ENCODE data around the gene SSBP3.
"Not testable (repeated sequence)": the region's sequence is repeated elsewhere in the genome, so short reads cannot be mapped to it uniquely, and the experiment has no call there.

SSBP3 gene

DNA sequence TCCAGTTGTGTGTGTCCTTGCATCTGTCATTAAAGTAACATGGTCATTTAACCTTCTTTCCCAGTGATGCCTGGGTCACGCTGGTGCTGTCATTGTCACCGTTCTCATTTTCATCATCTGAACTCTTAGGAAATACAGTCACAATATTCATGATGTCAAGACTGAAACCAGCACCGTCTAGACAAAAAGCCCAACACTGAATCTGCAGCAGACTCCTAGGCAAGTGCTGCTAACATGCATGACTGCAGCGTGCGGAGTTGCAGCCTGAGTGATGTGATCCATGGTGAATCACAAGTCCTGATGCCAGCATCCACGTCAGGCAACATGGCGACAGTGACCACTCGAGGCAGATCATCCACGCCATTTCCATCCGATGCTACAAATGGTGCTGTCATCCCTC, 168.6 kb downstream of the SSBP3 start:
- H3K36me3 ChIP-seq (ENCODE audit: control insufficient read depth, insufficient read depth, low read length), result peaks cover 19% of the 10 kb centered on the region
- no peaks in the 10 kb centered on the region for H3K27me3 ChIP-seq (ENCODE audit: control insufficient read depth, insufficient read depth, low read length)
- H3K4me3 ChIP-seq (ENCODE audit: low read length), result no peak overlapping the region
- H3K27ac ChIP-seq (ENCODE audit: low read depth, low read length), result no peak overlapping the region
- no peak overlapping the region for H3K9ac ChIP-seq (ENCODE audit: low read length)
- H3K4me1 ChIP-seq (ENCODE audit: control insufficient read depth, insufficient read depth, low read length), result no peaks in the 10 kb centered on the region

DNA sequence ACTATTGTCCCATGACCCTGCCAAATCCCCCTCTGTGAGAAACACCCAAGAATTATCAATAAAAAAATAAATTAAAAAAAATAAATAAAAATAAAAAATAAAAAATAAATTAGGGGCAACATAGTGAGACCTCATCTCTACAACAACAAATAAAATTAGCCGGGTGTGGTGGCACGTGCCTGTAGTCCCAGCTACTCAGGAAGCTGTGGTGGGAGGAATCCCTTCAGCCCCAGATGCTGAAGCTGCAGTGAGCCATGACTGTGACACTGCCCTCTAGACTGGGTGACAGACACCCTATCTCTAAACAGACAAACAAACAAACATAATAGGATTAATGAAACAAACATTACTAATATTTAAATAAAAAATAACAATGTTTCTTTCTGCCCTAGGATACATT, 171.9 kb downstream of the SSBP3 start:
- Histone ChIP-seq H3K27ac (ENCODE audit: low read depth, low read length) (no peak overlapping the region), H3K4me1 (ENCODE audit: control insufficient read depth, insufficient read depth, low read length) (peaks cover 1% of the 10 kb centered on the region), H3K27me3 (ENCODE audit: control insufficient read depth, insufficient read depth, low read length) (no peaks in the 10 kb centered on the region), H3K9ac (ENCODE audit: low read length) (no peak overlapping the region), H3K4me3 (ENCODE audit: low read length) (no peak overlapping the region), H3K36me3 (ENCODE audit: control insufficient read depth, insufficient read depth, low read length) (peaks cover 19% of the 10 kb centered on the region)

DNA sequence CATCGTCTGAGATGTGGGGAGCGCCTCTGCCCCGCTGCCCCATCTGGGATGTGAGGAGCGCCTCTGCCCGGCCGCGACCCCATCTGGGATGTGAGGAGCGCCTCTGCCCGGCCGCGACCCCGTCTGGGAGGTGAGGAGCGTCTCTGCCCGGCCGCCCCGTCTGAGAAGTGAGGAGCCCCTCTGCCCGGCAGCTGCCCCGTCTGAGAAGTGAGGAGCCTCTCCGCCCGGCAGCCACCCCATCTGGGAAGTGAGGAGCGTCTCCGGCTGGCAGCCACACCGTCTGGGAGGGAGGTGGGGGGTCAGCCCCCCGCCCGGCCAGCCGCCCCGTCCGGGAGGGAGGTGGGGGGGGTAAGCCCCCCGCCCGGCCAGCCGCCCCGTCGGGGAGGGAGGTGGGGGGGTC, 173.0 kb downstream of the SSBP3 start:
- not testable (repeated sequence) for H3K27me3 ChIP-seq (ENCODE audit: control insufficient read depth, insufficient read depth, low read length); H3K27ac ChIP-seq (ENCODE audit: low read depth, low read length); H3K9ac ChIP-seq (ENCODE audit: low read length); H3K4me3 ChIP-seq (ENCODE audit: low read length); H3K4me1 ChIP-seq (ENCODE audit: control insufficient read depth, insufficient read depth, low read length)
- H3K36me3 ChIP-seq (ENCODE audit: control insufficient read depth, insufficient read depth, low read length), result peaks cover 16% of the 10 kb centered on the region

DNA sequence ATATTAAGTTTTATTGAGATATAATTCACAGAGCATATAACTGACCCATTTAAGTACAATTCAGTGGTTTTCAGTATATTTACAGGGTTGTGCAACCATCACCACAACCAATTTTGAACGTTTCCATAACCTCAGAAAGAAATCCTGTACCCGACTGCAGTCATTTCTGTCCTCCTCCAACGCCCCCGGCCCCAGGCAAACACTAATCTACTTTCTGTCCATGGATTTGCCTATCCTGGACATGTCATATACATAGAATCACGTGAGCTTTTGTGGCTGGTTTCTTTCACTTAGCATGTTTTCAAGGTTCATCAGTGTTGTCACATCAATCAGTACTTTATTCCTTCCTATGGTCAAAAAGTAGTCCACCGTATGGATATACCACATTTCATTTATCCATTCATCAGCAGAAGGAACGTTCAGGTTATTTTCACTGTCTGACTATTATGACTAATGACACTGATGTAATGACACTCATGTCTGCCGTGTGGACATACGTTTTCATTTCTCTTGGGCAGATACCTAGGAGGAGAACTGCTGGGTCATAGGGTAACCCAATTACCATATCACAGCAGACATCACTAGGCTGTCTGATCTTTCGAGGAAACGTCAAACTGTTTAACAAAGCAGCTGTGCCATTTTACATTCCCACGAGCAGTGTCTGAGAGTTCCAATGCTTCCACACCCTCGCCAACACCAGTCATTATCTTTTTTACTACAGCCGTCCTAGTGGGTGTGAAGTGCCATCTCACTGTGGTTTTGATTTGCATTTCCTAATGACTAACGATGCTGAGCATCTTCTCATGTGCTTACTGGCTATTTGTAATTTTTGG, 175.5 kb downstream of the SSBP3 start:
- Histone ChIP-seq H3K9ac (ENCODE audit: low read length) (no peak overlapping the region), H3K4me3 (ENCODE audit: low read length) (no peak overlapping the region), H3K4me1 (ENCODE audit: control insufficient read depth, insufficient read depth, low read length) (peaks cover 9% of the 10 kb centered on the region), H3K27ac (ENCODE audit: low read depth, low read length) (no peak overlapping the region), H3K27me3 (ENCODE audit: control insufficient read depth, insufficient read depth, low read length) (no peaks in the 10 kb centered on the region), H3K36me3 (ENCODE audit: control insufficient read depth, insufficient read depth, low read length) (no peaks in the 10 kb centered on the region)

DNA sequence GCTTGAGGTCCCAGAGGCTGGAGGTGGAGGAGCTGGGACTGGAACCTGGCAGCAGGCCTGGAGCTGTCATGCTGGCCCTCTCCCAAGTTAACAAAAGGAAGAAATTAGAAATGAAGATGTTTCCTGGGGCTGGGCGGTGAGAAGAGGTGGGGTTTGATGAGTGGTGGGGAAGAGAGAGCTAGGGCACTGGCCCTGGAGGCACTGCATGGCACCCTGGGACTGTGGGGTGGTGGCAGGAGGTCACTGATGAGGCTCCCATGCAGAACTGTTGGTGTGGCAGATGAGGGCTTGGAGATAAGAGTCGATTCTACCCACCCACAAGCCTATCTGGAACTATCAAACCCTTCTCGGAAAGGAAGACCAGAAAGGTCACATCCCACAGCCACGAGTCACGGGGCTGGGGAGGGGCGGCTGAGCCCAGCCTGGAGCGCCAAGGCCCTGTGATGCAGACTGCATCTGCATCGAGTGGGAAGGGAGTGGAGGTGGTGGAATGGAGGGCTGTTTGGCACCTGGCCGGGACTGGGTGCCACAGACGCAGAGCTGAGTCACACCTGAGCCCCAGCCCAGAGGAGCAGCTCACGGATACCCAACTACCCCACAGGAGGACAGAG, 176.8 kb downstream of the SSBP3 start:
- peaks cover 9% of the 10 kb centered on the region for H3K4me1 ChIP-seq (ENCODE audit: control insufficient read depth, insufficient read depth, low read length)
- H3K9ac ChIP-seq (ENCODE audit: low read length), result no peak overlapping the region
- no peak overlapping the region for H3K4me3 ChIP-seq (ENCODE audit: low read length)
- H3K27me3 ChIP-seq (ENCODE audit: control insufficient read depth, insufficient read depth, low read length), result no peaks in the 10 kb centered on the region
- H3K27ac ChIP-seq (ENCODE audit: low read depth, low read length), result no peak overlapping the region
- peaks cover 2% of the 10 kb centered on the region for H3K36me3 ChIP-seq (ENCODE audit: control insufficient read depth, insufficient read depth, low read length)

DNA sequence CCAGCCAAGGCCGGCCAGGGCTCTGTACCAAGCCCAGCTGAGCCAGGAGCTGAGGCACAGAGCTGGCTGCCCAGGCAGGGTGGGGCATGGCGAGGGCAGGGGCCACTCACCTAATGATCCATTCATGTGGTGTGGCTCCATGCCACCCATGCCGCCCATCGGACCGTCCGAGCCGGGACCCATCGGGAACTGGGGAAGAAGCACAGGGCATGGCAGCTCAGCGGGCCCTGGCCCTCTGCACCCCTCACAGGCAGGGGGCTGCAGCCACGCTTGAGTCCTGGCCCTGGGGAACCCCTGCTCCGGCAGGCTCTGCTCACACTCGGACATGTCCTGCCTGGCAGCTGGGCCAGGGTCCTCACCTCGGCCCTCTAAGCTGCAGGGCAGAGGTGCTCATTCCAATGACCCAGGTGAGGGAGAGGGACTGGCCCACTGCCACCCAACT, 177.5 kb downstream of the SSBP3 start:
- no peak overlapping the region for H3K9ac ChIP-seq (ENCODE audit: low read length)
- no peak overlapping the region for H3K27ac ChIP-seq (ENCODE audit: low read depth, low read length)
- H3K4me1 ChIP-seq (ENCODE audit: control insufficient read depth, insufficient read depth, low read length), result peaks cover 9% of the 10 kb centered on the region
- H3K36me3 ChIP-seq (ENCODE audit: control insufficient read depth, insufficient read depth, low read length), result peaks cover 2% of the 10 kb centered on the region
- no peaks in the 10 kb centered on the region for H3K27me3 ChIP-seq (ENCODE audit: control insufficient read depth, insufficient read depth, low read length)
- H3K4me3 ChIP-seq (ENCODE audit: low read length), result no peak overlapping the region

DNA sequence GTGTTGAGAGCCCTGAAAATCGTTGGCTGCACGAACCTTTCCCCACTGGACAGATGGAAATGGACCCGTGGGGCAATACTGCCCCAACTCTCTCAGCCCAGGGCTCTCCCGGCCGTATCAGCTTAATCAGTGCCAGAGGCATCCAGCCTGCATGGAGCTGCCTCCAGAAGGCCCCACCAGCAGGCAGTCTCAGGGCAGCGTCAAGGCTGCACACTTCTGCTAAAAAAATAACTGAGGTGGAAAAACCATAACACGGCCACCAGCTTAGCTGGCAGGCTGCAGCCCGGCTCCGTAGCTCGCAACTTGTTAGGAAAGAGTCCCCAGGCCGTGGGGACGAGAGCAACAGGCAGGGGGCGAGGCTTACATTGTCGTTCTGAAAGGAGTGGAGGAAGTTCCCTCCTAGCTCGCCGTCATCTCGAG, 178.3 kb downstream of the SSBP3 start:
- Histone ChIP-seq H3K36me3 (ENCODE audit: control insufficient read depth, insufficient read depth, low read length) (peaks cover 2% of the 10 kb centered on the region), H3K4me3 (ENCODE audit: low read length) (no peak overlapping the region), H3K27me3 (ENCODE audit: control insufficient read depth, insufficient read depth, low read length) (no peaks in the 10 kb centered on the region), H3K9ac (ENCODE audit: low read length) (no peak overlapping the region), H3K4me1 (ENCODE audit: control insufficient read depth, insufficient read depth, low read length) (peaks cover 9% of the 10 kb centered on the region), H3K27ac (ENCODE audit: low read depth, low read length) (no peak overlapping the region)

DNA sequence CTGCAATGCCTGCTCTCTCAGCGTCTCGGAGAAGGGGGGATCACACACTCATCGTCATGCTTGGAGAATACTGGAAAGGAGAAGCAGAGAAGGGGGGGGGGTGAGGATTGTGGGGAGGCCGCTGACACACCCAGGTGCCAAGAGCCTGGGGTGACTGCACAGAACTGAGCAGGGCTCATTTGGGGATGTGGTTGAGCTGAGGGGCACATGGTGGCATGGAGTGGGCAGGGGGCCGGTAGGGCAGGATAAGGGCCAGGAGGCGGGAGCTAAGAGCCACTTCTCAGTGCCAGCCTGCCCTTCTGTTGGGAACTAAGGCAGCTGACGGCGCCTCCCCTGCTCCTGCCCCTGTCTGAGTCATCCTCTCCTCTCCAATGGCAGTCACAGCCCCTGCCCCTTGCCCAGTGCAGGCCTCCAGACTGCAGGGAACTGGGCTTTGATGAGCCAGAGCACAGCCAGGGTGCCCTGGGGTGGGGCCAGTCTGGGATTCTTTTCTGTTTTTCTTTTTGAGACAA, 179.0 kb downstream of the SSBP3 start:
- Histone ChIP-seq H3K4me3 (ENCODE audit: low read length) (no peak overlapping the region), H3K9ac (ENCODE audit: low read length) (no peak overlapping the region), H3K27ac (ENCODE audit: low read depth, low read length) (no peak overlapping the region), H3K36me3 (ENCODE audit: control insufficient read depth, insufficient read depth, low read length) (peaks cover 2% of the 10 kb centered on the region), H3K27me3 (ENCODE audit: control insufficient read depth, insufficient read depth, low read length) (no peaks in the 10 kb centered on the region), H3K4me1 (ENCODE audit: control insufficient read depth, insufficient read depth, low read length) (peaks cover 9% of the 10 kb centered on the region)

DNA sequence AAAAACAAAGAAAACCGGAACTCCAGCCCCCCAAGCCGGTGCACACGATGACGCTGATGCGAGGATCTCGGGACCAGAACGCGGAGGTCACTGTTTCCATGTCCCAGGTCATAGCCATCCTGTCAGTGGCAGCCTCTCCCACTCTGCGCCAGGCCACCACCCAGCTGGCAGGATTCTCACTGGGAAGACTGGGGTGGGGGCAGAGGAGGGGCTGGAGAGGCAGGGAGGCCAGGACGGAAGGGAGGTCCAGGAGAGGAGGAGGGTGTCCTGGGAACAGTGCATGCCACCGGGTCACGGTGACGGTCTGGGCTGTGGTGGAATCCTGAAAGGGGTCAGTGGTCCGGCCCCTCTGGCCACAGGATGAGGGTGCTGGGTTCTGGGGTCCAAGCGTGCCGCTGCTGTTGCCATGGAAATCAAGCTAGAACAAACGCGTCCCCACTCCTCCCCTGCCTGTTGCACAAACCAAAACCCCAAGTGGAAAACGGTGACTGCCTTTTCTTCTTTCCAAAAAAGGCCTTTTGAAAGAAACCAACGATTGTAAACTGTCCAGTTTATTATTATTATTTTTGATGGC, 180.1 kb downstream of the SSBP3 start:
- no peak overlapping the region for H3K4me3 ChIP-seq (ENCODE audit: low read length)
- H3K27ac ChIP-seq (ENCODE audit: low read depth, low read length), result no peak overlapping the region
- H3K4me1 ChIP-seq (ENCODE audit: control insufficient read depth, insufficient read depth, low read length), result peaks cover 9% of the 10 kb centered on the region
- H3K27me3 ChIP-seq (ENCODE audit: control insufficient read depth, insufficient read depth, low read length), result no peaks in the 10 kb centered on the region
- no peak overlapping the region for H3K9ac ChIP-seq (ENCODE audit: low read length)
- H3K36me3 ChIP-seq (ENCODE audit: control insufficient read depth, insufficient read depth, low read length), result peaks cover 2% of the 10 kb centered on the region

DNA sequence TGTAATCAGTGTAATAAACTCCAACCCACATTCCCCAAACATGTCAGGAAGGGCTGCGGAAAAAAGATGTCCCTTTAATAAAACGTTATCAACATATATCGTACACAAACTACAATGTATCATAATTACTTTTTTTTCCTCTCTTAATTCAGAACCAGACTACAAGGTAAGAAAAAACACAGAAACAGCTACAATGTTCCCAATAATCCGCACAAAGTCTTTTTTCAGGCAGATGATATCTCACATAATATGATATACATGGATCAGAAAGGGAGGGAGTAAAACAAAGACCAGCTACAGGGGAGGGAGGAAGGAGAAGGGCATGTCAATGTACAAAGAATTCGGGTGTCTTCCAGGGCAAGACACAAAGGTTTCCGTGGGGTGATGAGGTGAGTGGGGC, 180.8 kb downstream of the SSBP3 start:
- H3K27me3 ChIP-seq (ENCODE audit: control insufficient read depth, insufficient read depth, low read length), result no peaks in the 10 kb centered on the region
- no peak overlapping the region for H3K4me3 ChIP-seq (ENCODE audit: low read length)
- no peak overlapping the region for H3K9ac ChIP-seq (ENCODE audit: low read length)
- no peak overlapping the region for H3K27ac ChIP-seq (ENCODE audit: low read depth, low read length)
- peaks cover 9% of the 10 kb centered on the region for H3K4me1 ChIP-seq (ENCODE audit: control insufficient read depth, insufficient read depth, low read length)
- peaks cover 2% of the 10 kb centered on the region for H3K36me3 ChIP-seq (ENCODE audit: control insufficient read depth, insufficient read depth, low read length)

DNA sequence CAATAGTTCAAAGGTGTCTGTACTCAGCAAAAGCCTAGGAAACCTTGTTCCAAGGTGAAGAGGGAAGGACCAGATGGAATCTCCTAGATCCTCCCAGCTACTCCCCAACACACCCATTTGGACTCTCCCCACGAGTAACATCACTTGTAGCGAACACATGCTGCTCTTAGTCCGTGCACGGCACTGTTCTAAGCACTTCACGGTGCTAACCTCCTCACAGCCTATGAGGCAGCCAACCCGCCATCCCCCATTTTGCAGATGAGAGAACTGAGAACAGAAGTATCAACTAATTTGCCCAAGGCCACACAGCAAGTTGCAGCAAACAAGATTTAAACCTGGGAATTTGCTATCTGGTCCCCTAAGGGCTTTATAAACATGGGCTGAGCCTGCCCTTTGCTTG, 182.0 kb downstream of the SSBP3 start:
- no peaks in the 10 kb centered on the region for H3K27me3 ChIP-seq (ENCODE audit: control insufficient read depth, insufficient read depth, low read length)
- no peak overlapping the region for H3K27ac ChIP-seq (ENCODE audit: low read depth, low read length)
- H3K4me3 ChIP-seq (ENCODE audit: low read length), result no peak overlapping the region

DNA sequence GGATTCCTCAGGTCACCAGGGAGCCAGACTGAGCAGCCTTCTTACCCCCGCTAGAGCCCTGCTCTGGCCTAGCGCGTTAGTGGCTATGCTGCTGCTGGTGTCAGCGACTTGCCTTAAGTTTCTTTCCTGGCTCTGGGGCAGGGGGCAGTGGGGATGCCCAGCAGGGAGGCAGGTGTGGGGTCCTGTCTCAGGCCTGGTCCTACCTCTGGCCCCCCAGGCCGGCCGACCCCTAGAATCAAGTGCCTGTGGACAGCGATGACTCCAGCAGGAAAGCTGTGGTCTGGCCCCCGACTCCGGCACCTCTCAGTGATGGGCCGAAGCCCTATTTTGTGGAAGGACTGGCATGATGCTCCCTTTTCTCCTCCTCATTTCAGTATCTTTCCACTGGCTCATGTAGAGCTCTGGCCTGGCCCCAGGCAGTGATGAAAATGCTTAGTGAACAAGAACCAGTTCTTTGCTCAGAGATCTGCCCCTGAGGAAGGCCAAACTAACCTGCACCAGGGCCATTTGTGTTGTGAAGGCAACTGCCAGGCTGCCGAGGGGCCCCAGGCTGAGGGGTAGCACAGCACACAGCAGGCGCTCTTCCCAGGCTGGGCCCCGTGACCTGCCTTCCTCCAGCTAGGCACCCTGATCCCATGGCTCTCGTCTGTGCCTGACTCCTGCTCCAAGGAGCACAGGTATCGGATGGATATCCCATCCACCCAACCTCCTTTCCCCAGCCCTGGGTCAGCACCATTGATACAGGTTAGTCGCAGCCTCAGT, 182.6 kb downstream of the SSBP3 start:
- H3K27ac ChIP-seq (ENCODE audit: low read depth, low read length), result no peak overlapping the region
- peaks cover 6% of the 10 kb centered on the region for H3K36me3 ChIP-seq (ENCODE audit: control insufficient read depth, insufficient read depth, low read length)
- H3K9ac ChIP-seq (ENCODE audit: low read length), result no peak overlapping the region
- peaks cover 20% of the 10 kb centered on the region for H3K4me1 ChIP-seq (ENCODE audit: control insufficient read depth, insufficient read depth, low read length)
- no peak overlapping the region for H3K4me3 ChIP-seq (ENCODE audit: low read length)
- H3K27me3 ChIP-seq (ENCODE audit: control insufficient read depth, insufficient read depth, low read length), result no peaks in the 10 kb centered on the region

More for the DNA sequence above, 182.0 kb downstream of the SSBP3 start:
- Histone ChIP-seq H3K36me3 (ENCODE audit: control insufficient read depth, insufficient read depth, low read length) (peaks cover 2% of the 10 kb centered on the region), H3K4me1 (ENCODE audit: control insufficient read depth, insufficient read depth, low read length) (peaks cover 17% of the 10 kb centered on the region), H3K9ac (ENCODE audit: low read length) (no peak overlapping the region)
